Fibroblast of pulmonary artery (primary cell): Measurements from ENCODE around the gene ELMO1.

Experiments used
- DNase-seq: peaks from one replicate; pipeline ENCODE4 v3.0.0-alpha.2; 2010; ENCODE audit warnings: low read depth
- H3K4me3 ChIP-seq: replicated peaks from 2 replicates; pipeline ENCODE4 v1.5.1; 2011; ENCODE audit warnings: low read depth, mild to moderate bottlenecking, control low read depth, low read length, moderate library complexity
- CTCF ChIP-seq: IDR thresholded peaks from 2 replicates; pipeline ENCODE4 v1.5.1; 2011; ENCODE audit warnings: mild to moderate bottlenecking, control low read depth, low read length, inconsistent platforms; ENCODE audit errors: missing control alignments

ELMO1 gene

DNA sequence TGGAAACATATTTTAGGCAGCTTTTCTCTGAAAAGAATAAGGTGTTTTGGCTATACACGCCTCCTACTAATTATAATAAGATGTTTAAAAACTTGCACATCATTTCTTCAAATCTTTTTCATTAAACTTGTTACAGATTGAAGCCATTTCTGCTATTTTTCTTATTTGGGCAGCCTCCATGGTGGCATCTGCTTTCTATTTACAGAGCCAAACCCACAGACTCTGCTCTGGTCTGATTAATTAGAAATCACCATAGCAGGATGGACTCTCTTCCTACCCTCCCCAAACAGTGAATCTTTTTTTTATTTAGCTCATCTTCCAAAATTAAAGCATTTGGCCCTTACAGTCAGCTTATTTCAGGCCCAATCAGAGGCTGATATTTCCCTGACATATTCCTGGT lies 638.6 kb downstream of the ELMO1 start:
- TF ChIP-seq CTCF, result no peak
- DNase-seq, result no peak

DNA sequence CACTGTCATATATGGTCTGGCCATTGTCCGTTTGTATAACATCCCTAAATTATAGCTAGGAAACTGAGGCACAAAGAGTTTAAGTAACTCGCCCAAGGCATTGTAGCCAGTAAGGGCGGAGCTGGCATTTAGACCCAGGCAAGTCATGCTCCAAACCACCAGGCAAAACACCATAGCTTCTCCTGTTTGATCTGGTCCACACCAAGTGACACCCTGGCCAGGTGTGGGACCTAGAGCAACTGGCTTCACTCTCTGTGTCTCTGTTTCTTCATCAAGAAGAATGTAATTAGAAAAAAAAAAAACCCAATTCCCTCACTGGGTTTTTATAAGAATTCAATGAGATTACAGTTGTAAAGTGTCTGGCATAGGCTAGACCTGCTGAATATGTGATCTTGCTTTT lies 639.2 kb downstream of the ELMO1 start:
- DNase-seq, result no peak
- no peak for TF ChIP-seq CTCF
- no peak overlapping the region for H3K4me3 ChIP-seq

More for the DNA sequence above, 638.6 kb downstream of the ELMO1 start:
- H3K4me3 ChIP-seq, result no peak overlapping the region

DNA sequence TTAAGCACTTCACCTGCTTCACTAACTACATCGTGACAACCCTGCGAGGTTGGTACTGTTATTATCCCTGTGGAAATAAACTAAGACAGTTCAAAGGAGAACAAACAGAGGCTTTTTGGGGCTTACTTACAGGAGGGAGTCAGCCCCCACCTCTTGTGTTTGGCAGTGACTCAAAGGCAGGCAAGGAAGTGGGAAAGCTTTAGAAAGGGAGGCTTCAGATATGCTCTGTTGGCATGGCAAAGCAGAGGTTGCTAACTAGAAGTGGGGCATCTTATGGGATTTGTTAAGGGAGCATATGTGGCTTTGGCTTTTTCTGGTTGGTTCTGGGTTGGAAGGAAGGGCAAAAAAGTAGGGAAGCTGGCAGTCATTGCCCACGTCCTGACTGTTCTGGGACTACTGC lies 639.6 kb downstream of the ELMO1 start:
- DNase-seq, result no peak
- H3K4me3 ChIP-seq, result no peak overlapping the region
- no peak for TF ChIP-seq CTCF

GRCh38 chr7:36806891-36807290 lies 641.8 kb downstream of the ELMO1 start:
- no peak for DNase-seq

More at GRCh38 chr7:36806891-36807290, 641.8 kb downstream of the ELMO1 start:
- TF ChIP-seq CTCF, result no peak
- no peak overlapping the region for H3K4me3 ChIP-seq
